HepG2 (cell line): Measurements from ENCODE around the gene TAF11L2. TPM values are rescaled to one million over a fixed set of nuclear protein-coding genes. Genes with fewer than 3 reads are reported as not detected.

Experiments used
- ATAC-seq: fragments of 200-7000 bp; cut with Tn5 transposase; 3 replicates; pipeline ENCODE4 v1.9.1; 2020; ENCODE audit warnings: mild to moderate bottlenecking, moderate library complexity
- BruUV-seq: library from RNA; stranded (reverse); fragments of 400-500 nt; replicated peaks from 2 replicates; lab custom pipeline; 2021; lab: Mats Ljungman, UMichigan
- CTCF ChIA-PET: fragments of 300-600 bp; formaldehyde crosslinking; extraction: SDS; loops from one replicate; lab custom pipeline; 2021; ENCODE audit warnings: low total read pairs, inconsistent platforms, low intra/inter-chr PET ratio; lab: Yijun Ruan, JAX
- POLR2A ChIA-PET: fragments of 350-600 bp; sonication (Branson Sonifier 250); formaldehyde crosslinking; loops from one replicate; lab custom pipeline; 2020; ENCODE audit warnings: antibody characterized with exemption, inconsistent platforms; lab: Yijun Ruan, JAX
- DNase-seq: peaks from one replicate; pipeline ENCODE4 v3.0.0-alpha.2; 2015; ENCODE audit warnings: low spot score
- FAIRE-seq: peaks from 3 replicates; lab custom pipeline; 2011; peaks lifted over from hg19 to GRCh38; lab: Jason Lieb, UNC
- H2AFZ ChIP-seq: one replicate; pipeline ENCODE4 v1.6.1; 2011; ENCODE audit warnings: low read length, inconsistent platforms
- H3K27ac ChIP-seq: fragments of 300-600 bp; 3 replicates; pipeline ENCODE4 v1.8.0; 2011; ENCODE audit warnings: mixed run types, mild to moderate bottlenecking, mixed read lengths, low read length, inconsistent platforms; ENCODE audit not compliant: insufficient read depth; ENCODE audit errors: extremely low read length
- H3K27me3 ChIP-seq, 2 experiments: fragments of 200-600 bp in 1 of 2; 2 replicates in 1 of 2; 3 replicates in 1 of 2; pipeline versions ENCODE4 v1.6.0 to v1.8.0; 2011; ENCODE audit warnings: low read length in 2 of 2, mild to moderate bottlenecking in 2 of 2, moderate library complexity in 2 of 2, inconsistent platforms in 1 of 2; ENCODE audit not compliant: insufficient read depth in 2 of 2, control insufficient read depth in 1 of 2
- H3K36me3 ChIP-seq, 2 experiments: fragments of 200-600 bp in 1 of 2; replicated peaks in 1 of 2; 2 replicates in 1 of 2; 3 replicates in 1 of 2; pipeline versions ENCODE4 v1.5.1 to v1.8.0; 2011; ENCODE audit warnings: low read length in 2 of 2, inconsistent platforms in 1 of 2; ENCODE audit not compliant: insufficient read depth in 2 of 2, control insufficient read depth in 1 of 2
- H3K4me1 ChIP-seq: 2 replicates; pipeline ENCODE4 v1.5.1; 2012; ENCODE audit warnings: low read length, inconsistent platforms; ENCODE audit not compliant: insufficient read depth
- H3K4me2 ChIP-seq: 2 replicates; pipeline ENCODE4 v1.6.0; 2011; ENCODE audit warnings: low read depth, low read length, inconsistent platforms
- H3K4me3 ChIP-seq, 3 experiments: fragments of 200-600 bp in 1 of 3; sonication (generic), shearing (Covaris generic) in 1 of 3; replicated peaks in 1 of 3; 2 replicates each; pipeline ENCODE4 v1.5.1; 2011 to 2016; ENCODE audit warnings: low read length in 3 of 3, inconsistent platforms in 2 of 3, low read depth in 2 of 3, mild to moderate bottlenecking in 2 of 3, control low read depth in 1 of 3, mixed read lengths in 1 of 3; ENCODE audit not compliant: insufficient read depth in 1 of 3
- H3K79me2 ChIP-seq: one replicate; pipeline ENCODE4 v1.6.1; 2011; ENCODE audit warnings: low read length, inconsistent platforms; ENCODE audit not compliant: insufficient read depth
- H3K9ac ChIP-seq: 2 replicates; pipeline ENCODE4 v1.6.0; 2011; ENCODE audit warnings: mild to moderate bottlenecking, low read depth, low read length, inconsistent platforms; ENCODE audit not compliant: insufficient read depth
- H3K9me3 ChIP-seq: 2 replicates; pipeline ENCODE4 v1.5.1; 2012; ENCODE audit warnings: mild to moderate bottlenecking, low read length
- H4K20me1 ChIP-seq: 2 replicates; pipeline ENCODE4 v1.6.0; 2011; ENCODE audit warnings: inconsistent platforms, mild to moderate bottlenecking, low read length, moderate library complexity; ENCODE audit not compliant: insufficient read depth
- BATF2 ChIP-seq: sonication (generic); formaldehyde crosslinking; IDR thresholded peaks from 2 replicates; pipeline ENCODE4 v1.8.0; 2022; ENCODE audit warnings: mild to moderate bottlenecking, missing genetic modification reagents, moderate library complexity
- CBX1 ChIP-seq: IDR thresholded peaks from one replicate; pipeline ENCODE4 v1.6.1; 2016; ENCODE audit warnings: antibody characterized with exemption, low read depth
- CCDC6 ChIP-seq: sonication (generic); formaldehyde crosslinking; IDR thresholded peaks from 2 replicates; pipeline ENCODE4 v1.8.1; 2022; ENCODE audit warnings: mild to moderate bottlenecking, missing genetic modification reagents, moderate library complexity
- HES4 ChIP-seq: sonication (generic); formaldehyde crosslinking; IDR thresholded peaks from 2 replicates; pipeline ENCODE4 v1.9.0; 2021; ENCODE audit warnings: mild to moderate bottlenecking, missing genetic modification reagents, borderline replicate concordance
- NFKBIZ ChIP-seq: IDR thresholded peaks from 2 replicates; pipeline ENCODE4 v1.6.1; 2018; ENCODE audit warnings: missing genetic modification reagents, missing compliant biosample characterization
- POGK ChIP-seq: sonication (generic); formaldehyde crosslinking; conservative IDR thresholded peaks from 2 replicates; pipeline ENCODE4 v1.8.0; 2022; ENCODE audit warnings: mild to moderate bottlenecking, moderate library complexity, missing genetic modification reagents
- PTBP1 ChIP-seq: fragments of 200-400 bp; formaldehyde crosslinking; IDR thresholded peaks from 2 replicates; pipeline ENCODE4 v1.6.1; 2018; ENCODE audit warnings: low read length, low read depth; ENCODE audit not compliant: poor library complexity, severe bottlenecking
- SIX1 ChIP-seq: sonication (generic); formaldehyde crosslinking; IDR thresholded peaks from 2 replicates; pipeline ENCODE4 v1.4.0; 2020; ENCODE audit warnings: missing genetic modification reagents, borderline replicate concordance
- SOX13 ChIP-seq, 3 experiments: fragments of 450-650 bp in 1 of 3; sonication (generic) in 1 of 3; formaldehyde crosslinking in 1 of 3; IDR thresholded peaks in 2 of 3; conservative IDR thresholded peaks in 1 of 3; 2 replicates each; pipeline versions ENCODE4 v1.5.0 to v1.6.1; 2016 to 2020; ENCODE audit warnings: antibody characterized with exemption in 1 of 3, mild to moderate bottlenecking in 1 of 3, missing compliant biosample characterization in 1 of 3, missing genetic modification reagents in 1 of 3, moderate library complexity in 1 of 3
- SUZ12 ChIP-seq: fragments of 150-350 bp; IDR thresholded peaks from 2 replicates; pipeline ENCODE4 v1.6.1; 2014; ENCODE audit warnings: low read depth, low read length
- ZBTB7A ChIP-seq: sonication (generic); formaldehyde crosslinking; IDR thresholded peaks from 2 replicates; pipeline ENCODE4 v1.8.0; 2022; ENCODE audit warnings: mild to moderate bottlenecking, missing genetic modification reagents
- ZNF234 ChIP-seq: sonication (generic); formaldehyde crosslinking; conservative IDR thresholded peaks from 2 replicates; pipeline ENCODE4 v1.5.1; 2020; ENCODE audit warnings: mild to moderate bottlenecking, missing genetic modification reagents
- ZNF282 ChIP-seq: fragments of 450-650 bp; IDR thresholded peaks from 2 replicates; pipeline ENCODE4 v1.6.1; 2018; ENCODE audit not compliant: partially characterized antibody
- ZNF557 ChIP-seq: sonication (generic); formaldehyde crosslinking; IDR thresholded peaks from 2 replicates; pipeline ENCODE4 v1.4.0; 2020; ENCODE audit warnings: missing genetic modification reagents
- WGBS: methylation state at CpG from one replicate; pipeline ENCODE4 v1.1.6; 2017; ENCODE audit warnings: low lambda C conversion rate; 5-methylcytosine and 5-hydroxymethylcytosine counted together
- in situ Hi-C: cut with HindIII; loops from 2 replicates; pipeline ENCODE4 v1.10.0; 2017; ENCODE audit warnings: low pct_unique_long_range_greater_than_20kb; ENCODE audit not compliant: extremely low pct_ligation_motif_present
- intact Hi-C: fragments of 100-400 bp; cut with micrococcal nuclease; formaldehyde crosslinking; loops from one replicate; pipeline ENCODE4 v1.10.0; 2022; ENCODE audit not compliant: unreplicated experiment
- polyA plus RNA-seq, 8 experiments: library from polyadenylated mRNA; depleted of rRNA in 3 of 8; stranded (reverse) in 7 of 8; unstranded in 1 of 8; fragments of >200 nt; fragmentation: Illumina TruSeq in 4 of 8; extraction: Trizol in 4 of 8; gene quantifications; 2 replicates each; pipeline versions ENCODE4 v1.2.1 to v1.2.3, GENCODE V29; 2011 to 2016; ENCODE audit warnings: low read depth in 4 of 8, missing spikeins in 1 of 8, mixed read lengths in 1 of 8; ENCODE audit not compliant: insufficient read depth in 1 of 8
- total RNA-seq, 5 experiments: library from RNA; depleted of rRNA; stranded (reverse); fragments of >200 nt; fragmentation: Illumina TruSeq; extraction: Trizol; gene quantifications; 2 replicates each; pipeline ENCODE4 v1.2.3, GENCODE V29; 2016; ENCODE audit warnings: low read depth in 1 of 5
- TF ChIP-seq, protein P1 (sequence below): sonication (generic); formaldehyde crosslinking; IDR thresholded peaks from 2 replicates; pipeline ENCODE4 v1.4.0; 2020; ENCODE audit warnings: missing genetic modification reagents; ENCODE audit errors: not compliant biosample characterization

The TAF11L2 gene
- total and polyA plus RNA-seq, 2 of the 13 experiments (the other 11 are each of a cell fraction or from before 2014, with no cell fraction given): not detected

GRCh38 chr5:17477043-17477442 is 21.0 kb upstream of the TAF11L2 start:
- TF ChIP-seq SUZ12: no peak
- no peak for TF ChIP-seq CBX1
- no peak for TF ChIP-seq ZNF557 (CRISPR knock-in tag)
- no peak for TF ChIP-seq NFKBIZ (CRISPR knock-in tag)
- TF ChIP-seq ZBTB7A (CRISPR knock-in tag): no peak
- no peak for TF ChIP-seq POGK
- no peak for TF ChIP-seq BATF2 (CRISPR knock-in tag)
- TF ChIP-seq ZNF234 (CRISPR knock-in tag): no peak
- TF ChIP-seq PTBP1: no peak
- TF ChIP-seq SOX13 (IDR thresholded peaks at IDR 0.05): no peak
- no peak for TF ChIP-seq SOX13 (CRISPR knock-in tag; conservative IDR thresholded peaks at IDR 0.05 in 1 of 2, IDR thresholded peaks at IDR 0.05 in 1 of 2)
- TF ChIP-seq, protein P1, sequence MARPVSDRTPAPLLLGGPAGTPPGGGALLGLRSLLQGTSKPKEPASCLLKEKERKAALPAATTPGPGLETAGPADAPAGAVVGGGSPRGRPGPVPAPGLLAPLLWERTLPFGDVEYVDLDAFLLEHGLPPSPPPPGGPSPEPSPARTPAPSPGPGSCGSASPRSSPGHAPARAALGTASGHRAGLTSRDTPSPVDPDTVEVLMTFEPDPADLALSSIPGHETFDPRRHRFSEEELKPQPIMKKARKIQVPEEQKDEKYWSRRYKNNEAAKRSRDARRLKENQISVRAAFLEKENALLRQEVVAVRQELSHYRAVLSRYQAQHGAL (CRISPR knock-in tag): no peak
- TF ChIP-seq HES4 (CRISPR knock-in tag): no peak
- no peak for TF ChIP-seq SIX1
- no peak for TF ChIP-seq ZNF282
- TF ChIP-seq CCDC6 (CRISPR knock-in tag): no peak
- H3K27me3 ChIP-seq: no peaks in the 10 kb centered on the region
- FAIRE-seq (no peak), ATAC-seq (no peak), DNase-seq (no peak)
- no peak overlapping the region for H2AFZ ChIP-seq
- no peaks in the 10 kb centered on the region for H4K20me1 ChIP-seq
- intact Hi-C loops (no loop called here), in situ Hi-C loops (no loop called here)
- no peak overlapping the region for H3K4me2 ChIP-seq
- POLR2A ChIA-PET: no interaction called here
- no peaks in the 10 kb centered on the region for H3K36me3 ChIP-seq
- no peak overlapping the region for H3K9ac ChIP-seq
- H3K9me3 ChIP-seq: no peaks in the 10 kb centered on the region
- CTCF ChIA-PET: no interaction called here
- H3K27ac ChIP-seq: no peak overlapping the region
- WGBS: 14% methylated on average over 3 of the region's 3 CpGs
- H3K4me3 ChIP-seq: no peak overlapping the region
- no peaks in the 10 kb centered on the region for H3K4me1 ChIP-seq
- BruUV-seq: no TSS peak
- no peaks in the 10 kb centered on the region for H3K79me2 ChIP-seq
